GM20000 (cell line): ENCODE measurements around the gene TAMM41.
A peak's percentile ranks its signal among the peaks of the same experiment; 100 is the strongest.

Source experiments
- DNase-seq: peaks from one replicate; pipeline ENCODE4 v3.0.0; 2012; ENCODE audit warnings: low spot score
- TF ChIP-seq, protein P1 (sequence below): IDR thresholded peaks from 2 replicates; pipeline ENCODE4 v1.5.1; 2012; ENCODE audit warnings: mild to moderate bottlenecking, control low read depth; ENCODE audit errors: extremely low read depth, missing control alignments

Gene TAMM41

DNA sequence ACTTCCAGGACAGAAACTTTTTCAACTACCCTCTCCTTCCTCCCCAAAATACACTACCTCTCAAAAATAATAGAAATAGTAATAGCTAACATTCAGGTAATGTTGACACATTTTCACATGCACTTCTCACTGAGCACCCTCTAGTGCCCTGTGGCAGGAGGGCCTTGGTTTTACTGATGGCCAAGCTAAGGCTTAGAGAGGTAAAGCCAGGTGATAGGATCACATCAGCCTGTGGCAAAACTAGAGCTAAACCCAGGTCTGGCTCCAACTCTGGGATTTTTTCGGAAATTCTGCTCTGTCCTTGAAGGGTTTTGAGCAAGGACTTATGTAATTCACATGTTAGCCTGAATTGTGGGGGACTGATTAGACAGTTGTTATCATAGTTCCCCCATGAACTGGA is 922 bp upstream of the TAMM41 start:
- TF ChIP-seq, protein P1, sequence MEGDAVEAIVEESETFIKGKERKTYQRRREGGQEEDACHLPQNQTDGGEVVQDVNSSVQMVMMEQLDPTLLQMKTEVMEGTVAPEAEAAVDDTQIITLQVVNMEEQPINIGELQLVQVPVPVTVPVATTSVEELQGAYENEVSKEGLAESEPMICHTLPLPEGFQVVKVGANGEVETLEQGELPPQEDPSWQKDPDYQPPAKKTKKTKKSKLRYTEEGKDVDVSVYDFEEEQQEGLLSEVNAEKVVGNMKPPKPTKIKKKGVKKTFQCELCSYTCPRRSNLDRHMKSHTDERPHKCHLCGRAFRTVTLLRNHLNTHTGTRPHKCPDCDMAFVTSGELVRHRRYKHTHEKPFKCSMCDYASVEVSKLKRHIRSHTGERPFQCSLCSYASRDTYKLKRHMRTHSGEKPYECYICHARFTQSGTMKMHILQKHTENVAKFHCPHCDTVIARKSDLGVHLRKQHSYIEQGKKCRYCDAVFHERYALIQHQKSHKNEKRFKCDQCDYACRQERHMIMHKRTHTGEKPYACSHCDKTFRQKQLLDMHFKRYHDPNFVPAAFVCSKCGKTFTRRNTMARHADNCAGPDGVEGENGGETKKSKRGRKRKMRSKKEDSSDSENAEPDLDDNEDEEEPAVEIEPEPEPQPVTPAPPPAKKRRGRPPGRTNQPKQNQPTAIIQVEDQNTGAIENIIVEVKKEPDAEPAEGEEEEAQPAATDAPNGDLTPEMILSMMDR: no peak
- peak; percentile 11 for DNase-seq

DNA sequence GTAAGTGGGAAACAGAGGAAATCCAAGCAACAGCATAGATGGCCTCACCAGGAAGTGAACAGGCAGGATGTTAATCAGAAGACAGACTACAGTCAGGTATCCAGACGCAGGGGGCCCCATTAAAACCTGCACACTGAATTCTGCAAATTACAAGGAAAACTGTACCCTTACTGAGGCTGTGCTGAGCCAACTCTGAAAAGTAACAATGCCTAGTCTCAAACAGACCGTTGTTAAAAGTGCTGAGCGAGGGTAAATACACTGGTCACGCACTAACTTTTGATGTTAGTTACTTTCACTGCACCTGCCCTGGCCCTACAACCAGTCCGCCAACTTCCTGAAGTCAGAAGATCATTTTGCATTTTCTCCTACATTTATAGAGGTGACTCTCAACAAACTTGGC is 1.0 kb downstream of the TAMM41 start:
- TF ChIP-seq, protein P1: no peak
- DNase-seq: peak; percentile 19

DNA sequence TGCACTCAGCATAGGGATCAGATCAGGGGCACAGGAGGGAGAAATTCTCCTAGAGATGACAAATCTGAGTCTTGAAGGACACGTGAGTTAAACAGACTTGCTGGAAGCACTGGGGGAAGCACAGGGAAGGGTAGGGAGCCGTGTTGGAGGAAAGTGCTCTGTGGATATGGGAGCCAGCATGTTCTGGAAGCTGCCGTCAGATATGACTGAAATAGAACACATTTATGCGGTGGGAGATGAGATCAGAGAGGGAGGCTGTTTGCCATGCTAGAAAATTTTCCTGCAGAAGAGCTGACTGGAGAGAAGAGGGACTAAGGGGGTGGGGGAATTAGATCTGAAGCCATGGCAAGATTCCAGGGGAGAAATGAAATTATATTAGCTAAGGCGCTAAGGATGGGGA is 1.8 kb downstream of the TAMM41 start:
- no peak for DNase-seq
- TF ChIP-seq, protein P1: no peak

DNA sequence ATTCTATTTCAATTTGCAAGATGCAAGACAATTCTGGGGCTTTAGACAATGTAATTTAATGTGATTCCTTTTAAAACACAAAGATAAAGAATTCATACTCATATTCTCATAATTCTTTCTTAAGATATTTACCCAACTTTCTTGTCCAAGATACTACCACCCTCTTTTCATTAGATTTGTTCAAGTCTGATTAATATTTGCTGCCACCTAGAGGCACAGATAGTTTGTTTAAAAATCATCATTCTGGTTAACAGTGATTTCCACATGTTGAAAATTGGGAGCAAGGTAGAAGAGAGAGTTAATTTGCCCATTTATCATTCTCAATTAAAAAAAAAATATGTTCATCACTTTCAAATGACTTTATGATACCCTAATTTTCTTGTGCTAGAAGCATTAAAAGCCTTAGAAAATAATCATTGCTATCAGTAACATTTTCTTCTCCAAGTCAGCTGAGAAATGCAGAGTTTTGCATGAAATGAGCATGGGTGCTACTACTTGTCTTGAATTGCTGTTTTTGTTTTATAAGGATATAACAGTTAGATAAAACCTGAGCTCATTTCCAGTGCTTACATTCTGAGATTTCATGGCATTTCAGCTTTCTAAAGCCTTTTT is 11.6 kb downstream of the TAMM41 start:
- TF ChIP-seq, protein P1: peak; percentile 23
- DNase-seq: no peak

DNA sequence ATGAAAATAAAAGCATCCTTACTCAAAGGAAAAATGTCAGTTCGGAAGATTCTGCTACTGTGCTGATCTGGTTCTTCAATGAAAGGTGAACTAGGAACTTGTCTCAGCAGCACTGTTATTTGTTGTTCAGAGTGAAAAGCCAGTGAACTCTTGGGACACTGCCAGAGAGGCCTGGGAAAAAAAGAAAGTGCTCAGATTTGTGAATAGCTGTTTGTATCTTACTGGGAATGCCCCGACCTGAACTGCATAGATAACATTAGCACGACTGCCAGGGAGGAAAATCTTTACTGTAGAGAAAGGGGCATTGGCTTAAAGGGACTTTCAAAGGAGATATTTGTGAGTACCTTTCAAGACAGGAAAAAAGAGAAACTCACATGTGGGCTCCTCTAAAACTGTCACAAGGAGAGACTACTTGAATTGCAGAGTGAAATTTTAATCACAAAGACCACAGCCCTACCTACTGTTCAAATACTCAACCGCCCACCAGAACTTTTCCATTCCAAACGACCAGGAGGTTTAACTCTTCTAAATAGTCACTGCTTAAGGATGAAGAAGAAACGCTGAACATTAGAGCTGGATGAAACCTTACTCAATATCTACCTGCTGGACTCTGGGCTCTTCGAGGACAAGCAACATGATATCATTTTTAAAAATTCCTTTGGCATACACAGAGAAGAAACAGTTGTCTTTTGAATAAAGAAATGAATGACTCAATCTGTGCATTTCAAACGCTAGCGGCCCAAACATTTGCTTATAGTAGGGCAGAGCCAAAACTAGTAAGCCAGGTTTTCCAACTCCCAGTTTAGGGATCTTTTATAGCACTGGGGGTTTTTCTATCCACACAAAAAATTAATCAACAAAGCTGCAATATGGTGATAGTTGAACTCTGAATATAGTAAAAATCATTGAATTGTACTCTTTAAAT is 13.4 kb downstream of the TAMM41 start:
- DNase-seq: no peak
- TF ChIP-seq, protein P1: no peak

DNA sequence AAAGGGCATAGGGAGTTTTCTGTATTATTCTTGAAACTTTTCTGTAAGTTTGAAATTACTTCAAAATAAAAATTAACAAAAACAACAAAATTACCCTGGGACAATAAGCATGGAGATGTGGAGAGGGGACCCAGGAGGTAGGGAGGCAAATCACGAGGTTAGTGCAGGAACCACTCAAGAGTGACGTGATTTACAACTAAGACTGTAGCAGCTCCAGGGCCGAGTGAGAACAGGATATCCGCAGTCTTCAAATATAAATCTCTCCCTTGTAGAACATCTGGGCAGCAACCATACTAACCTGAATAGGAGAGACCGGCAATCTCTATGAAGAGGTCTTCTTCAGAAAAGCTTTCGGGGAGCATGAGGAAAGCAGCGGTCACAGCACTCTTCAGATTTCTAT is 17.3 kb downstream of the TAMM41 start:
- TF ChIP-seq, protein P1: no peak
- no peak for DNase-seq

DNA sequence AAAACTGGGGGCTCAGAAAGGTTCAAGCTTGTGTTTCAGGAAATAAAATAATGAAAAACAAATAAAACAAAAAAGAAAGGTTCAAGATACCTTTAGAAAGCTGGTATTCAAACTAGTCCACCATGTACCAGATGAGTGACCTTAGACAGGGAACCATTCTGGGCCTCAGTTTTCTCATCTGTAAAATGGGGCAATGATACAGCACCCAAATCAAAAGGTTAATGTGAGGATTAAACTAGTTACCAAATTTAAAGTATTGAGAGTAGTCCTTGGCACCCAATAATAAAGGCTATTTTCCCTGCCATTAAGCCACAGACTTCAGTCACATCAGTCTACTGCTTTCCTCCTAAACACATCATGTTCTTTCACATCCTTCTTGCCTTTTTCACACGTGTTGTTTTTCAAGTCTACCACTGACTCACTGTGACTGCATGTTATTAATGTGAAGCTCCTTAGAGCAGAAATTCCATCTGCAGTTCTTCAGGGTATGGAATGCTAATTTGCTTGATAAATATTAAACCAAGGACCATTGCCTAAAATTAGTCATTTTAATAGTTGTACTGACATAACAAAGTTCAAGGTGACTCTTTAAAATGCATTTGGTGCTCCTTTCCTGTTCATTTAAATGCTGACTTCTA is 19.9 kb downstream of the TAMM41 start:
- no peak for DNase-seq
- TF ChIP-seq, protein P1: no peak
